NCI-H748 treated with DMSO at 0.1 percent for 48 hours (cell line): ENCODE results near the gene LRRC37A3.
"Not testable (repeated sequence)": the region's sequence is repeated elsewhere in the genome, so short reads cannot be mapped to it uniquely, and the experiment has no call there.

ENCODE experiments used
- DNase-seq: peaks from one replicate; lab custom pipeline; 2025; lab: John Stamatoyannopoulos, UW

Gene LRRC37A3

GRCh38 chr17:64919289-64920025, at the start of gene LRRC37A3:
Gene LRRC37A3, minus strand, starts transcription at chr17:64919478. Its CDS starts 22,221 bp downstream, at chr17:64897257.
- DNase-seq, result peak; percentile 74

- not testable (repeated sequence) for DNase-seq
Observed at GRCh38 chr17:64965873-64966287, 46.6 kb upstream of the LRRC37A3 start.

GRCh38 chr17:64965256-64965872, 46.1 kb upstream of the LRRC37A3 start:
- not testable (repeated sequence) for DNase-seq

GRCh38 chr17:64964796-64965195, 45.5 kb upstream of the LRRC37A3 start:
- no peak for DNase-seq

GRCh38 chr17:64963814-64964213, 44.5 kb upstream of the LRRC37A3 start:
- not testable (repeated sequence) for DNase-seq

GRCh38 chr17:64961563-64962378, 42.5 kb upstream of the LRRC37A3 start:
- DNase-seq, result peak; percentile 69

- DNase-seq, result no peak
Observed at GRCh38 chr17:64951877-64952276, 32.6 kb upstream of the LRRC37A3 start.

GRCh38 chr17:64950871-64951270, 31.6 kb upstream of the LRRC37A3 start:
- no peak for DNase-seq

- no peak for DNase-seq
Observed at GRCh38 chr17:64947152-64947551, 27.9 kb upstream of the LRRC37A3 start.

- DNase-seq, result no peak
Observed at GRCh38 chr17:64941761-64942160, 22.5 kb upstream of the LRRC37A3 start.

GRCh38 chr17:64941045-64941444, 21.8 kb upstream of the LRRC37A3 start:
- DNase-seq, result no peak

- no peak for DNase-seq
Observed at GRCh38 chr17:64940055-64940454, 20.8 kb upstream of the LRRC37A3 start.

- no peak for DNase-seq
Observed at GRCh38 chr17:64938925-64939474, 19.7 kb upstream of the LRRC37A3 start.

GRCh38 chr17:64938290-64938689, 19.0 kb upstream of the LRRC37A3 start:
- no peak for DNase-seq

GRCh38 chr17:64936117-64936516, 16.8 kb upstream of the LRRC37A3 start:
- no peak for DNase-seq

GRCh38 chr17:64934284-64934778, 15.1 kb upstream of the LRRC37A3 start:
- not testable (repeated sequence) for DNase-seq

GRCh38 chr17:64932850-64933249, 13.6 kb upstream of the LRRC37A3 start:
- not testable (repeated sequence) for DNase-seq

- DNase-seq, result not testable (repeated sequence)
Observed at GRCh38 chr17:64930374-64930773, 11.1 kb upstream of the LRRC37A3 start.

- DNase-seq, result not testable (repeated sequence)
Observed at GRCh38 chr17:64929419-64930209, 10.3 kb upstream of the LRRC37A3 start.

- DNase-seq, result not testable (repeated sequence)
Observed at GRCh38 chr17:64928701-64929100, 9.4 kb upstream of the LRRC37A3 start.

GRCh38 chr17:64927444-64927843, 8.2 kb upstream of the LRRC37A3 start:
- DNase-seq, result peak; percentile 55
